HG03039 (cell line): ENCODE data around the gene ESPN.
A peak's percentile ranks its signal among the peaks of the same experiment; 100 is the strongest.
"Not testable (repeated sequence)": the region's sequence is repeated elsewhere in the genome, so short reads cannot be mapped to it uniquely, and the experiment has no call there.

Experiments used
- ATAC-seq: cut with Tn5 transposase; IDR thresholded peaks from one replicate; pipeline ENCODE4 v1.9.1; 2021; ENCODE audit warnings: mild to moderate bottlenecking, moderate library complexity; ENCODE audit not compliant: unreplicated experiment

ESPN gene

DNA sequence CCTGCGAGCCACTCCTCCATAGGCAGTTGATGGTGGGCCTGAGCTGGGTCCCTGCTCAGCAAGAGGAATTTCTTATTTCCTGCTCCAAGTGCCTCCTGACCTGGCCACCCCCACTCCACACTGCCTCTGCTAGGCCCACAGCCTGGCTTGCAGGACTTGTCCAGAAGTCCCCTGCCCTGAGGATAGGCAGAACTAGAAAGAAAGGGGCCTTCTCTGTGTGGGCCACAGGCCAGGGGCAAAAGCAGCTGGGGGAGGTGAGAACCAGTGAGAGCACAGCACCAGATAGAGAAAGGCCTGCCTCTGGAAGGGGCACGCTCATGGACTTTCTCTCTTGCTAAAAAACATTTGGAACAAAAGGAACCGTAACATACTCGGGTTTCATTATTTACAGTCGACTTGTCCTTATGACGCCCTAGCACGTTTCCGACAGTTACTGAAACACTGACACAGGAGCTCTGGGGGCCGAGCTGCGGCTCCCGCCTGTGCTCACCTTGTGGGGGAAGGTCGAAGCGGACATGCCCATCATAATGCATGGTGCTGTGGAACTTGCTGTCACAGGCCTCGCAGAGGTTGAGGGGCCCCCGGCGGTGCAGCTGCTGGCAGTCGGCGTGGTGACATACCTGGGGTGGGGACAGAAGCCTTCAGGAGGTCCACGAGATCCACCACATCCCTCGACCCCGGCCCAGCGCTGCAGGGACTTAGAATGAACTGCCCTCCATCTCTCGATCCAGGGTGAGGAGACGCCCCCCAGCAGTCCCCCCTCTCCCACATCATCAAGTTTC, 52.7 kb downstream of the ESPN start:
- ATAC-seq: no peak

DNA sequence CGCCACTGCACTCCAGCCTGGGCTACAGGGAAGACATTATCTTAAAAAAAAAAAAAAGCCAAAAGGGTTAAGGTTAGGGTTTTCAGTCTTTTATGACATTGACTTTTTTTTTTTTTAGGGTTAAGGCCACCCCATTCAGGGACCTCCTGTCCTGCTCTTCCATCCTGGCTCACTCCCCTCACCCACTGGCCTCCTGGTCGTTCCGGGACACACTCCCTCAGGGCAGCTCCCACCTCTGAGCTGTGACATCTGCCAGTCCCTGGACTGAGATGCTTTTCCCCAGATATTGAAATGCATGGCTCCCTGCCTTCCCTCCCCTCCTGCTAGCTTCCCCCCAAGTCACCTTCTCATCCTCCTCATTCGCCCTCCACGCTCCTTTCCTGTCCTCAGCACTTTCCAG, 57.2 kb downstream of the ESPN start:
- no peak for ATAC-seq

DNA sequence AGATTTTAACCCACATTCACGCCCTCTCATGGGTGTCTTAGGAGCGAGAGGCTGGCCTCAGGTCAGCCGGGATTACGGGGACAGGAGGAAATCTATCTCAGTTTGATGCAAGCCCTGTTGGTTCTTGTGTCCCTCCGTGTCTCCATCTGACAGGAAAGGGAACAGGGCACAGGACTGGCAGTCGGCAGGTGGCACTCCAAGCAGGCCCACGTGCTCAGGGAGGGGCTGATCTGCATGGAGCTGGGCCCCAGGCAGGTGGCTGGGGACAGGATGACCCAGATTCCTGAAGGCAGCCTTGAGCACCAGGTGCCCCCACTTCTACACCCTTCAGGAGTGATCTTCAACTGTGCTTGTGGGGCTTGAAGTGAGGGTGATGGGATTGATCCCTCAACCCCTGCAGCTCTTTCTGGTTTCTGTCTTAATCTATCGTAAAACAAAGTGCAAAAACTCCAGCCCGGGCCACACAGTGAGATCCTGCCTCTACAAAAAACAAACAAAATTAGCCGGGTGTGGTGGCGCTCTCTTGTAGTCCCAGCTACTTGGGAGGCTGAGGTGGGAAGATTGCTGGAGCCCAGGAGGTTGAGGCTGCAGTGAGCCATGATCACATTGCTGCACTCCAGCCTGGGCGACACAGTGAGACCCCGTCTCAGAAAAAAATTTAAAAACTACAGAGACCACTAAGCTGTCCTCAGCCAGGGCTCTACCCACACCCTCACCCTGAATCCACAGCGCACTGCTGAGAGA, 58.6 kb downstream of the ESPN start:
- ATAC-seq: no peak

GRCh38 chr1:6483761-6484117, 59.2 kb downstream of the ESPN start:
- no peak for ATAC-seq

DNA sequence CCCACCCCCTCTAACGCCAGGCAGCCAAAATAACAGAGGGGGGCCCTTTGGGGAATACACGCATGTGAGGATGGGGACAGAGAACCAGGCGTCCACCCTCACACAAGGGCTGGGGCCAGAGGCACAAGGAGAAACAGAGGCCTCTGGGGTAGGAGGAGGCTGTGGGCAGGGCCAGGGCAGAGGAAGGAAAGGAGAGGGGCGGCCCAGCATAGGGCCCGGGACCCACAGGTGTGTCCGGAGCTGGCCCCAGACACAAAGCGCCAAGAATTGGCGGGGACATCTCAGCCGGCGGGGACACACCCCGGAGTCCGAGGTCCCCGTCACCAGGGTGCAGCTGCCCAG, 60.2 kb downstream of the ESPN start:
- no peak for ATAC-seq

DNA sequence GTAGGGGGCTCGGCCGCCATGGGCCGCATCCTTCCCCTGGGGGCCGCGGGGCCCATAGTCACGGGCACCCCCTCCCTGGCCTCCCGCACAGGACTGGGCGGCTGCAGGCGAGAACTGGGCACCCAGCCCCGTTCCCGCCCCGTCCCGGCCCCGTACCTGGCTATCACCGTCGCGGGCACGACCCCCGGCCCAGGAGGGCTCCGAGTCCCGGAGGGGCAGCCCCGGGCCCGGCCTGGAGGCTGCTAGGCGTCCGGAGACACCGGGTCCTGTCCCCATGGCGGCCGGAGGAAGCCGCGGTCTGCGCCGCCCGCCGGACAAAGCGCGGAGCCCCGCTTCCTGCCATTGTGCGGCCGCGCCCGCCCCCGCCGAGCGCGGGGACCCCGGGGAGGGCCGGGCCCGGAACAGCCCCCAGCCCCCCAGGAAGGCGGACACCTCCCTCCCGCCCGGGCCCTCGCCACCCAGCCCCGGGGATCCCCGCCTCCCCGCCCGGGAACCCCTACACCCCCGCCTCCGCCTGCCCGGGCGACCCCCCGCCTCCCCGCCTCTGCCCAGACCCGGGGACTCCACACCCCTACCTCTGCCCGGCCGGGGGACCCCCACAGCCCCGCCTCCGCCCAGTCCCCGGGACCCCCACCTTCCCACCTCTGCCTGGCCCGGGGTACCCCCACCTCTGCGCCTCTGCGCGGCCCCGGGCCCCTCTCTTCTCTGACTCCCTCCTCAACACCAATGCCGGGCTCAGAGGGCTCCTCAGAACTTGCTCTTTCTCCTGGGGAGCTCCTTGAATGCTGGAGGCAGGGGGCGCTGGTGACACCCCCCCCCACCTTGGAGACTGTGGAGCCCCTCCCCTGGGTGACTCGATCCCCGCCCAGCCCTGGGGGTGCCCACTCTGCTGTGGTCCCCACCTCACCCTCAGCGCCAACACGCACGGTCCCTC, 60.9 kb downstream of the ESPN start:
- no peak for ATAC-seq

DNA sequence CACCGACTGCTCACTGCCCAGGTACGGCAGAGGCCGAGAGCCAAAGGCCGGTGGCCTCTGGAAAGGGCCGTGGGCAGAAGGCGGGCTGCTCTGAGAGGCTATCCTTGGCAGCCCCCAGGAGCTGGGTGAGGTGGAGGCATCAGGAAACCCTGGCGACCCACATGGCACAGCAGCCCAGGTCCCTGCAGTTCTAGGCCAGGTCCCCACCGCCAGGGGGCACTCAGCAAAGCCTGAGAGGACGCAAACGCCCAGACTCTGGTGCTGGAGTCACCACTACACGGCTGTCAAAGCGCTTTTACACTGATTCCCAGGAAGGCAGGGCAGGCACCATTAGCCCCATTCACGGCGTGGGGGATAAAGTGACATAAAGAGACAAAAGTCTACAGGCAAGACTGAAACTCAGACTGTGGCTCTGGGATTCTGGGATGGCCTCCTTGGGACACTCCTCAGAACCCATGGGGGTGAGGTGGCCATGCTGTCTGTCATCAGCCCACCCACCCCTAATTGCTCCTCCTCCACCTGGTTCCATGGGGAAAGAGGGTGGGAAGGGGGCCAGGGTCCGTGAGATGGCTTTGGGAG, 61.9 kb downstream of the ESPN start:
- no peak for ATAC-seq

- ATAC-seq: no peak
Measured at GRCh38 chr1:6487804-6488484, 63.4 kb downstream of the ESPN start.

- ATAC-seq: no peak
Measured at GRCh38 chr1:6488602-6489382, 64.2 kb downstream of the ESPN start.

GRCh38 chr1:6489383-6489765, 64.8 kb downstream of the ESPN start:
- ATAC-seq: no peak

DNA sequence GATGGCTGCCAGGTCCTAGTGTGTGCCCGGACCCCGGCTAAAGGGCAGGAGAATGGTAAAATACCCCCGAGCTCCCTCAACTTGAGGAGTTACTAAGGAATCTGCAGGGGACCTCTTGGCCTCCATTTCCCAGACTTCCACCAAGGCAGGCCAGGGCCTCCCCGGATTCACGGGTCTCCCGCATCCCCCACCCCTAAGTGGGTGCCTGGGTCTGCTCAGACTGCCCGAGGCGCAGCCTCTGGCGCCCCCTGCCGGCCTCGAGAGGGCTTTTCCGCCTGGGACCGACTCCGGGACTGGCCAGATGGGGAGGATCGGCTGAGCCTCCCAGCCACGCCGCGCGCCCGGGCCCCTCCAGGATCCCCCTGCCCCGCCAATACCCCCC, 65.2 kb downstream of the ESPN start:
- ATAC-seq: no peak

- peak; percentile 44 for ATAC-seq
Measured at GRCh38 chr1:6490181-6491080, 65.9 kb downstream of the ESPN start.

DNA sequence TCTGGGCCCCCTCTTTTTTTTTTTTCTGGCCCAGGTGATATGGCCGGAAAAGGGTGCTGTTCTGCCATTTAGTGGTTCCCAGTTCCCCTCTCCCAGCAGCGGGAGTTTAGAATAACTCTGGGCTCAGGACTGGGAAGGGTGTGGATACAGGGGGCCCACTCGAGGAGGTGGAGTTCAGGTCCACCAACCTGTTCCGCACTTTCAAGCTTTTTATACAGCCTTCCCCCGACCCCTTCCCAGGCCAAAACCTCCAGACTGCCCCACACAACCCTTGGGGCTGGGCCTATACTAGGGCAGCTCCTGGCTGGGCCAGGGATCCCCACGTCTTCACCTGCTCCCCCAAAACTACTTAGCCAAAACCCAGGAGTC, 66.5 kb downstream of the ESPN start:
- ATAC-seq: no peak

DNA sequence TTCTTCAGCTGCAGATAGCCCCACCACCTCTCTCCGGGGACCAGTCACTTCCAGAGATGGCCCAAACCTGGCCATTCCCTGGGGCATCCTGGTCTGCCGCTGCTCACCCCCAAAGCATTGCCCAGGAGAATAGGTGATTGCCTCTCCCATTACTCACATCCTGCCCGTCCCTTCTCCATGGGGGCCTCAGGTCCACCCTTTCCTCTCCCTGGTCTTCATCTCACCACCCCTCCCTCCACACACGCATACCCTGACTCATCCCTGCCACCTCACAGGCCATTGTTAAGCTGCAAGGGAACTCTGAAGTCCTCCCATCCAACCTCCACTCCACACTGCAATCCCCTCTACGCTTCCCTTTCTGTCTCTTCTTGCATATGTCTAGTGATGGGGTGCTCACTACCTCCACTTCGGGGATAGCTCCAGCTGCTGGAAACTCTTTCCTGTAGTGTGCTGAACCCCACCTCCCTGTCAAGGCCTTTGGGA, 66.9 kb downstream of the ESPN start, which contains the start of gene PLEKHG5:
PLEKHG5 (minus strand) TSS at position 188 of the 483 bp plus-strand sequence. CDS start 14,096 bp downstream, outside the sequence.
- ATAC-seq: no peak

DNA sequence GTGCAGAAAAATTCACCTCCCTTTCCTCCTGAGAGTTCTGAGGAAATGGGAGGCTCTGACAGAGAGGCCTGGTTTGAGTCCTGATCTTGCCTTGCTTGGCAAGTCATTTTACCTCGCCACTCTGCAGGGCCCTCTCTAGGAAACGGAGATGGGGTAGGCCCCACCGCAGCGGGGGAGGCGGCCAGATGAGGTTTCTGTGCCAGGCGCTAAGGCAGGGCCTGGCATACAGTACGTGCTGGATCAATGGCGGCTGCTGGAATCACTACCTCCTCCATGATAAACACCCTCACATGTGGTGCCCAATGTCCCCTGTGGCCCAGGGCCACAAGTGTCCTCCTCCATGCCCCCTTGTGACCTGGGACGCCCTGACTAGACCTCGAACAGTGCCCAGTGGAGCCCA, 67.4 kb downstream of the ESPN start:
- no peak for ATAC-seq

GRCh38 chr1:6493834-6494223, 69.3 kb downstream of the ESPN start:
- ATAC-seq: not testable (repeated sequence)

- ATAC-seq: no peak
Measured at GRCh38 chr1:6494627-6495026, 70.1 kb downstream of the ESPN start.

DNA sequence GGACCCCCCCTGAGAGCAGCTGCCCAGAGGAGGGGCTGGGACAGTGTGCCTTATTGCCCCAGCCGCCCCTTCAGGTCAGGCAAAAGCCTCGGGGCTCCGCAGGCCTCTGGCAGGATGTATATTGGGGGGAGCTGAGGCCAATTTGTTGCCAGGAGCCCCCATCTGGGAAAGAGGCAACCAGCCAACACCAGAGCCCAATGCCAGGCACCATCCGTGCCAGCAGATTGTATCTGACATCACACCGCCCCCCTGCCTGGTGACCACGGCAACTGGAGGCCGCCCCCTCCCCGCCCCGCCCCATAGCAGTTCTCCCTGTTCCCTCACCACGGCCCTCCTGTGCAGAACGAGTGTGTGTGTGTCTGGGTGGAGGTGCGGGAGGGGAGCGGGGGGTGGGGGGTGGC, 70.5 kb downstream of the ESPN start:
- no peak for ATAC-seq
